Measurements from ENCODE around the gene PARVA.

DNA sequence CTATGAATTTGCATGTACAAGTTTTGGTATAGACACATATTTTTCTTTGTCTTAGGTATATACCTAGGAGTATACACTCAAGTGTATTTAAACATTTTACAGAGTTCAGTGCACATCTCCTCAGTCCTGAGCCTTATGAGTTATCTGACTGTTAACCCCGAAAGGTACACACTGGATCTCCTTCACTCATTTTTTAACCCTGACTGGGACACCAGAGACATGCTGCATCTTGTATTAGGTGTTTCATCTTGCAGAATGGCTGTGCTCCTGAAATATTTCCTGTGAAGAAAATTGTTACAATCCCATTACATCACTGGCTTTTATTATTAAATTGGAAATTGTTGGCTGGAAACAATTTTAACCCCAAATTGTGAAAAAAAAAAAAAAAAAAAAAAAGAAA, 15.3 kb downstream of the PARVA start:
- TF ChIP-seq GATA3 (IDR thresholded peaks at IDR 0.05; ENCODE audit: low read depth, low read length), result no peak
- no peak for TF ChIP-seq GATA2 (IDR thresholded peaks at IDR 0.05; ENCODE audit: low read depth, low read length)
